Measurements from ENCODE around the gene SYNE1. TPM values are rescaled to one million over a fixed set of nuclear protein-coding genes. Genes with fewer than 3 reads are reported as not detected.
"Not testable (repeated sequence)": the region's sequence is repeated elsewhere in the genome, so short reads cannot be mapped to it uniquely, and the experiment has no call there.

Gene SYNE1
- total and polyA plus RNA-seq, 7 donors, result 6.0 to 74.6 (median 16.5) TPM

DNA sequence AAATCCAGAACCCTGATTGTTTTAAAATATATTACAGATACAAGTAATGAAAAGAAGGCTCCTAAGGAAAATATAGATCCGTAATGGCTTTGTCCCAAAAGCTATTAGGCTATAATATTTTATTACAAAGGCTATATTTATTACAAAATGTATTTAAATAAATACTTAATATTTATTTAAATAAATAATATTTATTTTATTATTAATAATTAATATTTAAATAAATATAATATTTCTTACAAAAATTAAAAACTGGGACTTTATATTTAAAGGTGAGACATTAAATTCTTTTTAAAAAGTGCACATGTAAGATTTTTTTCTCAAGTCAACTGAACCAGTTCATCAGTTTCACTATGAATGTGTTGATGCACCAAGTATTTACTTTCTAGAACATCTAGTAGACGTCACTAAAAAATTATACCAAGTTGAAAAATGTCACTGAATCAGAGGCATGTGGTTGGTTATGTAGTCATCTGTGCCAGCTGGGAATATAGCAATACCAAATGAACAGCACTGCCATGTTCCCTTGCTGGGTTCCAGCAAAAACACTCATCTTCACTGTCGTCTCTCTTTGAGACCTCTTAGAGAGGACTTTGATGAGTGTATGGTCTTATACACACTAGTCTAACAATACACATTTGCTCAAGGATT, 550.8 kb downstream of the SYNE1 start:
- H3K36me3 ChIP-seq (ENCODE audit: insufficient read depth in 1 of 2, low read depth in 1 of 2), result no peaks in the 10 kb centered on the region
- TF ChIP-seq, protein P1, sequence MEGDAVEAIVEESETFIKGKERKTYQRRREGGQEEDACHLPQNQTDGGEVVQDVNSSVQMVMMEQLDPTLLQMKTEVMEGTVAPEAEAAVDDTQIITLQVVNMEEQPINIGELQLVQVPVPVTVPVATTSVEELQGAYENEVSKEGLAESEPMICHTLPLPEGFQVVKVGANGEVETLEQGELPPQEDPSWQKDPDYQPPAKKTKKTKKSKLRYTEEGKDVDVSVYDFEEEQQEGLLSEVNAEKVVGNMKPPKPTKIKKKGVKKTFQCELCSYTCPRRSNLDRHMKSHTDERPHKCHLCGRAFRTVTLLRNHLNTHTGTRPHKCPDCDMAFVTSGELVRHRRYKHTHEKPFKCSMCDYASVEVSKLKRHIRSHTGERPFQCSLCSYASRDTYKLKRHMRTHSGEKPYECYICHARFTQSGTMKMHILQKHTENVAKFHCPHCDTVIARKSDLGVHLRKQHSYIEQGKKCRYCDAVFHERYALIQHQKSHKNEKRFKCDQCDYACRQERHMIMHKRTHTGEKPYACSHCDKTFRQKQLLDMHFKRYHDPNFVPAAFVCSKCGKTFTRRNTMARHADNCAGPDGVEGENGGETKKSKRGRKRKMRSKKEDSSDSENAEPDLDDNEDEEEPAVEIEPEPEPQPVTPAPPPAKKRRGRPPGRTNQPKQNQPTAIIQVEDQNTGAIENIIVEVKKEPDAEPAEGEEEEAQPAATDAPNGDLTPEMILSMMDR (IDR thresholded peaks at IDR 0.05), result no peak
- no peaks in the 10 kb centered on the region for H3K27me3 ChIP-seq (ENCODE audit: insufficient read depth in 3 of 3, low read length in 2 of 3)
- H3K4me3 ChIP-seq, result no peak overlapping the region
- no peak for ATAC-seq
- peaks cover 21% of the 10 kb centered on the region for H3K4me1 ChIP-seq
- DNase-seq, result no peak
- no peaks in the 10 kb centered on the region for H3K9me3 ChIP-seq
- whole genome bisulfite sequencing, 3 donors, result 88 to 95% (median 88%) methylated on average over 3 of the region's 3 CpGs
- intact Hi-C loops (cut with DNase I), result loop anchor here in 1 of 2 donors (5.0 kb wide), 1 partner anchor 619 kb away; no protein-coding TSS in a partner anchor
- H3K27ac ChIP-seq, result no peak overlapping the region

DNA sequence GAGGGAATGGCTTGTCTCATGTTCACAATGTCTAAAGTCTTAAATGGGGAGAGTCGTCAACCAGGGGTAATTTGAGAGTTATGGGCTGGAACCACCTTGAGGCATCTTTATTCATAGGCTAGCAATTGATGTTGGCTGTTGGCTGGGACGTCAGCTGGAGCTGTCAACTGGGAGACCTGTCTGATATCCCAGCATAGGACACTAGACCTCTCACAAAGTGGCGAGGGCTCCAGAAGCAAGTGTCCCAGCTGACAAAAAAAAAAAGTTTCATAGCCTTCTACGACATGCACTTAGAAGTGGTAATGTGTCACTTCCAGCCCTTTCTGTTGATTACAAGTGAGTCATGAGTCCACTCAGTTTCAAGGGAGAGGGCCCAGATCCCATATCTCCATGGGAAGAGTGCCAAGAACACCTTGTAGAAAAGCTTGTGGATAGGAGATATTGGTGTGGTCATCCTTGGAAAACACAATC, 551.7 kb downstream of the SYNE1 start:
- Histone ChIP-seq H3K4me1 (peaks cover 14% of the 10 kb centered on the region), H3K27me3 (ENCODE audit: insufficient read depth in 3 of 3, low read length in 2 of 3) (no peaks in the 10 kb centered on the region), H3K4me3 (no peak overlapping the region), H3K36me3 (ENCODE audit: insufficient read depth in 1 of 2, low read depth in 1 of 2) (no peaks in the 10 kb centered on the region), H3K27ac (peak overlapping the region; percentile 46), H3K9me3 (no peaks in the 10 kb centered on the region)
- 27 to 42% (median 31%) methylated on average over 4 of the region's 4 CpGs for WGBS, 3 donors
- no peak for DNase-seq
- intact Hi-C loops (cut with DNase I), result loop anchor here in 1 of 2 donors (5.0 kb wide), 1 partner anchor 618 kb away; no protein-coding TSS in a partner anchor
- peak; percentile 68 to 80 (median 69) for ATAC-seq
- TF ChIP-seq, protein P1 (IDR thresholded peaks at IDR 0.05), result no peak

DNA sequence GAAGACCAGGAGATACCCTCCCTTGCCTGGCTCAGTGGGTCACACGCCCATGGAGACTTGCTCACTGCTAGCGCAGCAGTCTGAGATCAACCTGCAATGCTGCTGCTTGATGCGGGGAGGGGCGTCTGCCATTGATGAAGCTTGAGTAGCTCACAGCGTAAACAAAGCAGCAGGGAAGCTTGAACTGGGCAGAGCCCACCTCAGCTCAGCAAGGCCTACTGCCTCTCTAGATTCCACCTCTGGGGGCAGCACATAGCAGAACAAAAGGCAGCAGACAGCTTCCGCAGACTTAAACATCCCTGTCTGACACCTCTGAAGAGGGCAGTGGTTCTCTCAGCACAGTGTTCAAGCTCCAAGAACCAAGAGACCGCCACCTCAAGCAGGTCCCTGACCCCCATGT, 558.4 kb downstream of the SYNE1 start:
- H3K4me1 ChIP-seq, result no peaks in the 10 kb centered on the region
- DNase-seq (no peak), ATAC-seq (no peak)
- no peaks in the 10 kb centered on the region for H3K27me3 ChIP-seq (ENCODE audit: insufficient read depth in 3 of 3, low read length in 2 of 3)
- WGBS, 3 donors, result 84 to 92% (median 91%) methylated on average over 7 of the region's 7 CpGs
- no peak overlapping the region for H3K4me3 ChIP-seq
- H3K9me3 ChIP-seq, result peaks cover 4% of the 10 kb centered on the region
- intact Hi-C loops (cut with DNase I), result no loop called here
- H3K27ac ChIP-seq, result no peak overlapping the region
- TF ChIP-seq, protein P1 (IDR thresholded peaks at IDR 0.05), result no peak
- H3K36me3 ChIP-seq (ENCODE audit: insufficient read depth in 1 of 2, low read depth in 1 of 2), result no peaks in the 10 kb centered on the region

DNA sequence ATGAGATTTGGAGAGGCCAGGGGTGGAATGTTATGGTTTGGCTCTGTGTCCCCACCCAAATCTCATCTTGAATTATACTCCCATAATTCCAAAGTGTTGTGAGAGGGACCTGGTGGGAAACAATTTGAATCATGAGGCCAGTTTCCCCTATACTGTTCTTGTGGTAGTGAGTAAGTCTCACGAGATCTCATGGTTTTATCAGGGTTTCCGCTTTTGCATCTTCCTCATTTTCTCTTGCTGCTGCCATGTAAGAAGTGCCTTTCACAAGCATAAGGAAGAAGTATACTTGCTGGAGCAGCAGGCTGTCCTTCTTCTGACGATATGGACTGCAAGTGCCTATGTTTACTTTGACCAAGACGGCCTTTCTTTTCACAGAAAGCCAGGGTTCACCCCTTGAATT, 559.2 kb downstream of the SYNE1 start:
- no peaks in the 10 kb centered on the region for H3K27me3 ChIP-seq (ENCODE audit: insufficient read depth in 3 of 3, low read length in 2 of 3)
- TF ChIP-seq, protein P1 (IDR thresholded peaks at IDR 0.05), result no peak
- H3K36me3 ChIP-seq (ENCODE audit: insufficient read depth in 1 of 2, low read depth in 1 of 2), result no peaks in the 10 kb centered on the region
- no peak overlapping the region for H3K4me3 ChIP-seq
- H3K4me1 ChIP-seq, result no peaks in the 10 kb centered on the region
- DNase-seq, result no peak
- ATAC-seq, result no peak
- H3K27ac ChIP-seq, result no peak overlapping the region
- H3K9me3 ChIP-seq, result peaks cover 4% of the 10 kb centered on the region
- intact Hi-C loops (cut with DNase I), result no loop called here
- 83 to 95% (median 84%) methylated on average over 4 of the region's 4 CpGs for WGBS, 3 donors

DNA sequence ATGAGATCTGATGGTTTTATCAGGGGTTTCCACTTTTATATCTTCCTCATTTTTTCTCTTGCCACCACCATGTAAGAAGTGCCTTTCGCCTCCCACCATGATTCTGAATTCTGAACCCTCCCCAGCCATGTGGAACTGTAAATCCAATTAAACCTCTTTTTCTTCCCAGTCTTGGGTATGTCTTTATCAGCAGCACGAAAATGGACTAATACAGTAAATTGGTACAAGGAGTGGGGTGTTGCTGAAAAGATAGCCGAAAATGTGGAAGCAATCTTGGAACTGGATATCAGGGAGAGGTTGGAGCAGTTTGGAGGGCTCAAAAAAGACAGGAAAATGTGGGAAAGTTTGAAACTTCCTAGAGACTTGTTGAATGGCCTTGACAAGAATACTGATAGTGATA, 560.9 kb downstream of the SYNE1 start:
- H3K4me3 ChIP-seq; ATAC-seq; H3K27ac ChIP-seq; DNase-seq; H3K36me3 ChIP-seq (ENCODE audit: insufficient read depth in 1 of 2, low read depth in 1 of 2); intact Hi-C loops (cut with DNase I); H3K9me3 ChIP-seq; H3K27me3 ChIP-seq (ENCODE audit: insufficient read depth in 3 of 3, low read length in 2 of 3): not testable (repeated sequence)
- 78 to 92% (median 79%) methylated on average over 3 of the region's 3 CpGs for WGBS, 3 donors
- H3K4me1 ChIP-seq, result peaks cover 13% of the 10 kb centered on the region
